BLaER1 treated with 17β-estradiol and CSF1 and Interleukin-3, amounts not matched to agents 10 nM and 100 nM (cell line): Measurements from ENCODE around the gene MSMO1.
"Not testable (repeated sequence)": the region's sequence is repeated elsewhere in the genome, so short reads cannot be mapped to it uniquely, and the experiment has no call there.

Experiments used
- H3K27ac ChIP-seq, 11 experiments: shearing (Covaris generic); formaldehyde crosslinking; 2 replicates each; pipeline ENCODE4 v1.8.1; 2022
- H3K27me3 ChIP-seq, 11 experiments: shearing (Covaris generic); formaldehyde crosslinking; 2 replicates each; pipeline ENCODE4 v1.8.1; 2022
- H3K36me3 ChIP-seq, 11 experiments: shearing (Covaris generic); formaldehyde crosslinking; 2 replicates each; pipeline ENCODE4 v1.8.1; 2022
- H3K4me1 ChIP-seq, 10 experiments: shearing (Covaris generic); formaldehyde crosslinking; 2 replicates each; pipeline ENCODE4 v1.8.1; 2022
- H3K4me2 ChIP-seq, 11 experiments: shearing (Covaris generic); formaldehyde crosslinking; 2 replicates each; pipeline ENCODE4 v1.8.1; 2022
- H3K4me3 ChIP-seq, 10 experiments: shearing (Covaris generic); formaldehyde crosslinking; 2 replicates each; pipeline ENCODE4 v1.8.1; 2022
- H3K9ac ChIP-seq, 11 experiments: shearing (Covaris generic); formaldehyde crosslinking; 2 replicates each; pipeline ENCODE4 v1.8.1; 2022
- H3K9me3 ChIP-seq, 11 experiments: shearing (Covaris generic); formaldehyde crosslinking; replicated peaks in 1 of 11; 2 replicates each; pipeline ENCODE4 v1.8.1; 2022
- H4K20me1 ChIP-seq, 11 experiments: shearing (Covaris generic); formaldehyde crosslinking; 2 replicates each; pipeline ENCODE4 v1.8.1; 2022
- Cebpa-rat ChIP-seq, 11 experiments: shearing (Covaris generic); IDR thresholded peaks; 2 replicates each; pipeline ENCODE4 v1.8.1; 2022

Gene MSMO1

GRCh38 chr4:165327211-165328100 lies at the start of gene MSMO1:
TSS of gene MSMO1 (plus strand) at chr4:165327669. CDS start at chr4:165333371, 5,702 bp downstream.
- Histone ChIP-seq H3K27ac (peak within 1 kb of the TSS; percentile 44 to 83 (median 72); a peak in 20 of 22 replicates), H3K9me3 (peaks cover 0 to 9% (median 0%) of the 10 kb centered on the region in 11 experiments; a peak in 1 of 22 replicates), H3K4me3 (peak within 1 kb of the TSS; percentile 74 to 91 (median 86)), H3K4me1 (peaks cover 53 to 72% (median 64%) of the 10 kb centered on the region in 10 experiments), H3K27me3 (no peaks in the 10 kb centered on the region), H3K36me3 (peaks cover 16 to 46% (median 39%) of the 10 kb centered on the region in 11 experiments; a peak in 20 of 22 replicates), H3K4me2 (peak within 1 kb of the TSS; percentile 87 to 94 (median 91)), H3K9ac (peak within 1 kb of the TSS; percentile 70 to 84 (median 80)), H4K20me1 (peaks cover 0 to 53% (median 31%) of the 10 kb centered on the region in 11 experiments; a peak in 14 of 22 replicates)
- no peak for TF ChIP-seq Cebpa-rat (IDR thresholded peaks at IDR 0.05)

GRCh38 chr4:165279531-165279930 lies 47.9 kb upstream of the MSMO1 start:
- H3K4me3 ChIP-seq, H3K4me2 ChIP-seq, H4K20me1 ChIP-seq, H3K27ac ChIP-seq, H3K9ac ChIP-seq, H3K27me3 ChIP-seq: not testable (repeated sequence)
- Histone ChIP-seq H3K36me3 (peaks cover 42 to 97% (median 89%) of the 10 kb centered on the region in 11 experiments), H3K4me1 (peaks cover 0 to 14% (median 0%) of the 10 kb centered on the region in 10 experiments; a peak in 3 of 20 replicates), H3K9me3 (peaks cover 13 to 42% (median 34%) of the 10 kb centered on the region in 11 experiments)

- H3K4me3 ChIP-seq = not testable (repeated sequence)
- peaks cover 0 to 23% (median 4%) of the 10 kb centered on the region in 11 experiments; a peak in 7 of 22 replicates for H4K20me1 ChIP-seq
These were observed 42.8 kb upstream of the MSMO1 start for GRCh38 chr4:165284697-165285096.

GRCh38 chr4:165286619-165287340 lies 40.7 kb upstream of the MSMO1 start:
- H3K9ac ChIP-seq, H3K4me3 ChIP-seq, H3K27me3 ChIP-seq: not testable (repeated sequence)
- Histone ChIP-seq H3K36me3 (peaks cover 21 to 97% (median 74%) of the 10 kb centered on the region in 11 experiments), H3K4me2 (peak overlapping the region in 9 of 11 experiments; percentile 3 to 72 (median 33); a peak in 12 of 22 replicates), H3K27ac (peak overlapping the region in 3 of 11 experiments; percentile 13 to 47 (median 32); a peak in 5 of 22 replicates), H3K4me1 (peaks cover 13 to 60% (median 36%) of the 10 kb centered on the region in 10 experiments; a peak in 19 of 20 replicates), H4K20me1 (peaks cover 0 to 43% (median 10%) of the 10 kb centered on the region in 11 experiments; a peak in 8 of 22 replicates), H3K9me3 (peaks cover 19 to 31% (median 30%) of the 10 kb centered on the region in 11 experiments)

More at GRCh38 chr4:165284697-165285096, 42.8 kb upstream of the MSMO1 start:
- peaks cover 19 to 43% (median 40%) of the 10 kb centered on the region in 11 experiments for H3K9me3 ChIP-seq
- H3K36me3 ChIP-seq = peaks cover 27 to 97% (median 74%) of the 10 kb centered on the region in 11 experiments
- not testable (repeated sequence) for H3K27ac ChIP-seq, H3K27me3 ChIP-seq, H3K9ac ChIP-seq, H3K4me2 ChIP-seq
- H3K4me1 ChIP-seq = peaks cover 13 to 44% (median 36%) of the 10 kb centered on the region in 10 experiments; a peak in 19 of 20 replicates

GRCh38 chr4:165288226-165288625 lies 39.2 kb upstream of the MSMO1 start:
- Histone ChIP-seq H3K9ac (no peak overlapping the region), H3K4me3 (no peak overlapping the region), H3K4me2 (peak overlapping the region in 9 of 11 experiments; percentile 14 to 69 (median 51); a peak in 13 of 22 replicates), H3K27ac (peak overlapping the region in 6 of 11 experiments; percentile 13 to 61 (median 40); a peak in 9 of 22 replicates), H3K36me3 (peaks cover 24 to 97% (median 68%) of the 10 kb centered on the region in 11 experiments), H3K4me1 (peaks cover 13 to 63% (median 36%) of the 10 kb centered on the region in 10 experiments; a peak in 19 of 20 replicates), H3K9me3 (peaks cover 17 to 19% (median 17%) of the 10 kb centered on the region in 11 experiments), H4K20me1 (peaks cover 0 to 56% (median 16%) of the 10 kb centered on the region in 11 experiments; a peak in 9 of 22 replicates), H3K27me3 (no peaks in the 10 kb centered on the region)
- TF ChIP-seq Cebpa-rat (IDR thresholded peaks at IDR 0.05) = no peak

GRCh38 chr4:165288639-165289422 lies 38.6 kb upstream of the MSMO1 start:
- H3K27me3 ChIP-seq = no peaks in the 10 kb centered on the region
- H3K4me1 ChIP-seq = peaks cover 14 to 69% (median 41%) of the 10 kb centered on the region in 10 experiments
- H4K20me1 ChIP-seq = peaks cover 0 to 62% (median 16%) of the 10 kb centered on the region in 11 experiments; a peak in 10 of 22 replicates
- peaks cover 18 to 97% (median 67%) of the 10 kb centered on the region in 11 experiments for H3K36me3 ChIP-seq
- no peak for TF ChIP-seq Cebpa-rat (IDR thresholded peaks at IDR 0.05)
- H3K4me2 ChIP-seq = peak overlapping the region in 10 of 11 experiments; percentile 14 to 69 (median 49); a peak in 15 of 22 replicates
- H3K4me3 ChIP-seq = no peak overlapping the region
- peak overlapping the region in 6 of 11 experiments; percentile 13 to 61 (median 40); a peak in 11 of 22 replicates for H3K27ac ChIP-seq
- peaks cover 11 to 13% (median 11%) of the 10 kb centered on the region in 11 experiments for H3K9me3 ChIP-seq
- no peak overlapping the region for H3K9ac ChIP-seq

- Histone ChIP-seq H3K4me2 (peak overlapping the region in 2 of 11 experiments; percentile 21 to 65; a peak in 2 of 22 replicates), H3K4me1 (peaks cover 19 to 75% (median 47%) of the 10 kb centered on the region in 10 experiments), H3K27me3 (no peaks in the 10 kb centered on the region)
These were observed 38.1 kb upstream of the MSMO1 start for GRCh38 chr4:165289423-165289785.

More at GRCh38 chr4:165289423-165289785, 38.1 kb upstream of the MSMO1 start:
- Histone ChIP-seq H4K20me1 (peaks cover 0 to 68% (median 22%) of the 10 kb centered on the region in 11 experiments; a peak in 11 of 22 replicates), H3K27ac (peak overlapping the region in 5 of 11 experiments; percentile 9 to 53 (median 22); a peak in 5 of 22 replicates), H3K9me3 (peaks cover 5 to 8% (median 6%) of the 10 kb centered on the region in 11 experiments), H3K9ac (no peak overlapping the region), H3K4me3 (no peak overlapping the region), H3K36me3 (peaks cover 12 to 97% (median 67%) of the 10 kb centered on the region in 11 experiments)
- no peak for TF ChIP-seq Cebpa-rat (IDR thresholded peaks at IDR 0.05)
